IMR-90 (cell line): Measurements from ENCODE around the gene LRRC31. TPM values are rescaled to one million over a fixed set of nuclear protein-coding genes. Genes with fewer than 3 reads are reported as not detected.

Experiments
- ATAC-seq: fragments of 200-7000 bp; cut with Tn5 transposase; 2 replicates; pipeline ENCODE4 v1.9.1; 2020; ENCODE audit warnings: low read depth, mild to moderate bottlenecking, moderate library complexity
- BruUV-seq: library from RNA; stranded (reverse); fragments of 400-500 nt; replicated peaks from 2 replicates; lab custom pipeline; 2021; lab: Mats Ljungman, UMichigan
- CTCF ChIA-PET: fragments of 300-600 bp; formaldehyde crosslinking; extraction: SDS; loops from one replicate; lab custom pipeline; 2021; ENCODE audit warnings: antibody characterized with exemption; lab: Yijun Ruan, JAX
- POLR2A ChIA-PET: fragments of 300-600 bp; sonication (Branson Sonifier 250); formaldehyde crosslinking; loops from one replicate; lab custom pipeline; 2022; ENCODE audit warnings: antibody characterized with exemption; ENCODE audit not compliant: unreplicated experiment; lab: Charles Lee
- DNase-seq: peaks from one replicate; pipeline ENCODE4 v3.0.0; 2013
- H2AFZ ChIP-seq: replicated peaks from 2 replicates; pipeline ENCODE3; 2013; ENCODE audit warnings: low read length, mild to moderate bottlenecking; ENCODE audit not compliant: poor library complexity
- H2AK5ac ChIP-seq: 2 replicates; pipeline ENCODE4 v1.6.1; 2013; ENCODE audit warnings: low read depth, low read length, inconsistent platforms
- H2AK9ac ChIP-seq: replicated peaks from 2 replicates; pipeline ENCODE3; 2013; ENCODE audit warnings: mild to moderate bottlenecking, low read depth, low read length, moderate library complexity; ENCODE audit not compliant: poor library complexity
- H2BK120ac ChIP-seq: 2 replicates; pipeline ENCODE4 v1.6.1; 2013; ENCODE audit warnings: low read depth, low read length, inconsistent platforms
- H2BK15ac ChIP-seq: 3 replicates; pipeline ENCODE4 v1.6.1; 2013; ENCODE audit warnings: low read depth, low read length, inconsistent platforms
- H2BK20ac ChIP-seq: 2 replicates; pipeline ENCODE4 v1.6.1; 2013; ENCODE audit warnings: low read depth, mild to moderate bottlenecking, inconsistent platforms, low read length, moderate library complexity
- H2BK5ac ChIP-seq: 2 replicates; pipeline ENCODE4 v1.6.1; 2013; ENCODE audit warnings: mild to moderate bottlenecking, low read depth, low read length, inconsistent platforms; ENCODE audit not compliant: poor library complexity, severe bottlenecking
- H3K14ac ChIP-seq: replicated peaks from 2 replicates; pipeline ENCODE4 v1.6.1; 2013; ENCODE audit warnings: low read depth, low read length, inconsistent platforms
- H3K18ac ChIP-seq: 2 replicates; pipeline ENCODE4 v1.6.1; 2013; ENCODE audit warnings: low read depth, low read length, control low read depth
- H3K23ac ChIP-seq: 2 replicates; pipeline ENCODE4 v1.6.1; 2013; ENCODE audit warnings: low read depth, low read length, inconsistent platforms
- H3K27ac ChIP-seq: 2 replicates; pipeline ENCODE4 v1.5.1; 2013; ENCODE audit warnings: mild to moderate bottlenecking, control low read depth, low read length; ENCODE audit not compliant: insufficient read depth
- H3K27me3 ChIP-seq: 2 replicates; pipeline ENCODE4 v1.6.1; 2013; ENCODE audit warnings: low read length; ENCODE audit not compliant: control insufficient read depth, insufficient read depth
- H3K36me3 ChIP-seq: 2 replicates; pipeline ENCODE4 v1.6.1; 2013; ENCODE audit warnings: low read length, mixed read lengths; ENCODE audit not compliant: control insufficient read depth, insufficient read depth
- H3K4ac ChIP-seq: 2 replicates; pipeline ENCODE4 v1.6.1; 2013; ENCODE audit warnings: low read depth, low read length, inconsistent platforms
- H3K4me1 ChIP-seq: 2 replicates; pipeline ENCODE4 v1.6.1; 2013; ENCODE audit warnings: low read length, mixed read lengths; ENCODE audit not compliant: control insufficient read depth, insufficient read depth
- H3K4me2 ChIP-seq: 2 replicates; pipeline ENCODE4 v1.6.1; 2013; ENCODE audit warnings: low read depth, mild to moderate bottlenecking, control low read depth, low read length, moderate library complexity
- H3K4me3 ChIP-seq: 2 replicates; pipeline ENCODE4 v1.5.1; 2013; ENCODE audit warnings: low read depth, mild to moderate bottlenecking, control low read depth, low read length, moderate library complexity; ENCODE audit not compliant: insufficient read depth
- H3K56ac ChIP-seq: 2 replicates; pipeline ENCODE4 v1.6.1; 2013; ENCODE audit warnings: low read length, inconsistent platforms; ENCODE audit not compliant: insufficient read depth; ENCODE audit errors: extremely low read depth
- H3K79me1 ChIP-seq, 2 experiments: 2 replicates each; pipeline ENCODE4 v1.6.1; 2013; ENCODE audit warnings: low read length in 2 of 2, inconsistent platforms in 1 of 2, low read depth in 1 of 2
- H3K9ac ChIP-seq: 2 replicates; pipeline ENCODE4 v1.6.1; 2013; ENCODE audit warnings: low read depth, low read length, control low read depth
- H3K9me1 ChIP-seq: 2 replicates; pipeline ENCODE4 v1.6.1; 2013; ENCODE audit warnings: low read length, inconsistent platforms; ENCODE audit not compliant: insufficient read depth
- H3K9me3 ChIP-seq: 2 replicates; pipeline ENCODE4 v1.6.1; 2013; ENCODE audit warnings: low read length; ENCODE audit not compliant: control insufficient read depth, insufficient read depth
- H4K20me1 ChIP-seq: 2 replicates; pipeline ENCODE4 v1.6.1; 2013; ENCODE audit warnings: low read length, inconsistent platforms; ENCODE audit not compliant: insufficient read depth
- H4K5ac ChIP-seq: 2 replicates; pipeline ENCODE4 v1.6.1; 2013; ENCODE audit warnings: mild to moderate bottlenecking, low read depth, low read length, control low read depth
- H4K8ac ChIP-seq, 2 experiments: 2 replicates each; pipeline ENCODE4 v1.6.1; 2013; ENCODE audit warnings: low read depth in 2 of 2, low read length in 2 of 2, control low read depth in 1 of 2, inconsistent platforms in 1 of 2
- H4K91ac ChIP-seq: 2 replicates; pipeline ENCODE4 v1.6.1; 2013; ENCODE audit warnings: low read depth, low read length, inconsistent platforms; ENCODE audit not compliant: insufficient read depth
- CHD1 ChIP-seq: IDR thresholded peaks from 2 replicates; pipeline ENCODE4 v1.6.1; 2012; ENCODE audit warnings: low read depth, low read length, improper control_type of control experiment
- MAFK ChIP-seq: IDR thresholded peaks from 2 replicates; pipeline ENCODE4 v1.6.1; 2012; ENCODE audit warnings: low read depth, low read length, improper control_type of control experiment
- MAZ ChIP-seq: IDR thresholded peaks from 2 replicates; pipeline ENCODE4 v1.6.1; 2012; ENCODE audit warnings: low read depth, mild to moderate bottlenecking, low read length, improper control_type of control experiment, moderate library complexity, borderline replicate concordance
- MXI1 ChIP-seq: IDR thresholded peaks from 2 replicates; pipeline ENCODE4 v1.6.1; 2012; ENCODE audit warnings: low read depth, mild to moderate bottlenecking, low read length, moderate library complexity, borderline replicate concordance
- NFE2L2 ChIP-seq: fragments of 150-350 bp; IDR thresholded peaks from 2 replicates; pipeline ENCODE4 v1.6.1; 2016; ENCODE audit warnings: low read depth, mild to moderate bottlenecking, low read length
- POLR2A ChIP-seq: IDR thresholded peaks from 2 replicates; pipeline ENCODE4 v1.6.1; 2012; ENCODE audit warnings: mild to moderate bottlenecking, low read depth, low read length
- RCOR1 ChIP-seq: IDR thresholded peaks from 2 replicates; pipeline ENCODE4 v1.6.1; 2012; ENCODE audit warnings: mild to moderate bottlenecking, low read length, improper control_type of control experiment; ENCODE audit not compliant: insufficient replicate concordance
- SMC3 ChIP-seq: fragments of 150-350 bp; IDR thresholded peaks from 2 replicates; pipeline ENCODE4 v1.6.1; 2016; ENCODE audit warnings: low read depth, mild to moderate bottlenecking, antibody characterized with exemption, low read length, moderate library complexity
- WGBS, 2 experiments: methylation state at CpG; one replicate each; pipeline versions ENCODE4 v1.1.5 to v1.1.7; 2013; ENCODE audit warnings: missing lambda C conversion rate in 2 of 2; ENCODE audit not compliant: insufficient read length in 1 of 2; ENCODE audit errors: extremely low coverage in 2 of 2; 5-methylcytosine and 5-hydroxymethylcytosine counted together
- dilution Hi-C: fragments of 300-500 bp; cut with HindIII; formaldehyde crosslinking; loops from one replicate; pipeline ENCODE4 v1.14.3; 2018; ENCODE audit warnings: low sequenced_read_pairs; ENCODE audit not compliant: unreplicated experiment
- in situ Hi-C: fragments of 300-500 bp; cut with MboI; formaldehyde crosslinking; loops from 3 replicates; pipeline ENCODE4 v1.14.3; 2019; ENCODE audit warnings: low sequenced_read_pairs, inconsistent platforms, mixed read lengths
- intact Hi-C: fragments of 100-400 bp; cut with micrococcal nuclease; formaldehyde crosslinking; loops from 2 replicates; pipeline ENCODE4 v1.10.0; 2022
- polyA plus RNA-seq, 3 experiments: library from polyadenylated mRNA; depleted of rRNA; stranded (reverse); fragments of >200 nt; gene quantifications; 2 replicates each; pipeline ENCODE4 v1.2.3, GENCODE V29; 2012; ENCODE audit warnings: low replicate concordance in 1 of 3
- total RNA-seq: library from RNA; depleted of rRNA; stranded (reverse); fragments of >200 nt; gene quantifications from 2 replicates; pipeline ENCODE4 v1.2.3, GENCODE V29; 2012
- TF ChIP-seq, protein P1 (sequence below): fragments of 150-350 bp; IDR thresholded peaks from 2 replicates; pipeline ENCODE4 v1.6.1; 2017; ENCODE audit warnings: mild to moderate bottlenecking, antibody characterized with exemption, low read length, low read depth
- TF ChIP-seq, protein P2 (sequence below): fragments of 150-350 bp; IDR thresholded peaks from 2 replicates; pipeline ENCODE4 v1.6.1; 2016; ENCODE audit warnings: low read depth, mild to moderate bottlenecking, low read length, moderate library complexity, borderline replicate concordance
- TF ChIP-seq, protein P3 (sequence below): conservative IDR thresholded peaks from 2 replicates; pipeline ENCODE4 v1.5.1; 2012; ENCODE audit warnings: mild to moderate bottlenecking, low read depth, low read length, improper control_type of control experiment

The LRRC31 gene
- total and polyA plus RNA-seq, 2 of the 4 experiments (the other 2 are of a cell fraction) = not detected

DNA sequence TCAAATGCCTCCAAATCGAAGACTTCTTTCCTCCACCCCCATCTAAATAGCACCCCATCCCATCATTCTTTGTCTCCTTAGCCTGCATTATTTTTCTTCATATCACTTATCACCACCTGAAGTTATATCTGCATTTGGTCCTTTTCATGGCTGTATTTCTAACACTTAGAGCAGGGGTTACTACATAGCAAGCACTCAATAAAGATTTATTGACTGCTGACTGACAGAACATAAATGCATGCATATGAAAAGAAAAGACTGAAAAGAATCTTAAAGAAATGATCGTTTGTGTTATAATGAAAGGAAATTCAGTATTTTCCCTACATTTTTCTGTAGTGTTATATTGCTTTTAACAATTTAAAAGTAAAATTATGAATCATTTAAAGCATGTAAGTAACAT, 1.4 kb downstream of the LRRC31 start:
- no peak overlapping the region for H3K18ac ChIP-seq
- no peak overlapping the region for H3K56ac ChIP-seq
- no peaks in the 10 kb centered on the region for H3K4me1 ChIP-seq
- H2BK20ac ChIP-seq = no peak overlapping the region
- 20% methylated on average over 1 of the region's 2 CpGs; no CpG with 5 or more reads in 1 of the 2 experiments for WGBS, 2 experiments
- CTCF ChIA-PET = no interaction called here
- no peak overlapping the region for H3K27ac ChIP-seq
- no peak overlapping the region for H2AK5ac ChIP-seq
- H3K9me1 ChIP-seq = no peaks in the 10 kb centered on the region
- H3K9ac ChIP-seq = no peak overlapping the region
- H4K8ac ChIP-seq = no peak overlapping the region
- H3K4ac ChIP-seq = no peak overlapping the region
- no peak overlapping the region for H3K23ac ChIP-seq
- H4K91ac ChIP-seq = no peak overlapping the region
- intact Hi-C loops = loop anchor here (10.0 kb wide), 1 partner anchor 226 kb away; no protein-coding TSS in a partner anchor
- H2AFZ ChIP-seq = no peak overlapping the region
- no peak overlapping the region for H3K14ac ChIP-seq
- H3K4me3 ChIP-seq = no peak overlapping the region
- POLR2A ChIA-PET = no interaction called here
- dilution Hi-C loops = no loop called here
- in situ Hi-C loops = loop anchor here (10.0 kb wide), 1 partner anchor 186 kb away; no protein-coding TSS in a partner anchor
- H2BK120ac ChIP-seq = no peak overlapping the region
- H2BK5ac ChIP-seq = no peak overlapping the region
- TF ChIP-seq, protein P1, sequence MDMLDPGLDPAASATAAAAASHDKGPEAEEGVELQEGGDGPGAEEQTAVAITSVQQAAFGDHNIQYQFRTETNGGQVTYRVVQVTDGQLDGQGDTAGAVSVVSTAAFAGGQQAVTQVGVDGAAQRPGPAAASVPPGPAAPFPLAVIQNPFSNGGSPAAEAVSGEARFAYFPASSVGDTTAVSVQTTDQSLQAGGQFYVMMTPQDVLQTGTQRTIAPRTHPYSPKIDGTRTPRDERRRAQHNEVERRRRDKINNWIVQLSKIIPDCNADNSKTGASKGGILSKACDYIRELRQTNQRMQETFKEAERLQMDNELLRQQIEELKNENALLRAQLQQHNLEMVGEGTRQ = no peak
- no peak for TF ChIP-seq SMC3
- TF ChIP-seq NFE2L2 = no peak
- no peak for TF ChIP-seq MAZ
- no peak for TF ChIP-seq POLR2A
- no peak for TF ChIP-seq CHD1
- TF ChIP-seq, protein P2, sequence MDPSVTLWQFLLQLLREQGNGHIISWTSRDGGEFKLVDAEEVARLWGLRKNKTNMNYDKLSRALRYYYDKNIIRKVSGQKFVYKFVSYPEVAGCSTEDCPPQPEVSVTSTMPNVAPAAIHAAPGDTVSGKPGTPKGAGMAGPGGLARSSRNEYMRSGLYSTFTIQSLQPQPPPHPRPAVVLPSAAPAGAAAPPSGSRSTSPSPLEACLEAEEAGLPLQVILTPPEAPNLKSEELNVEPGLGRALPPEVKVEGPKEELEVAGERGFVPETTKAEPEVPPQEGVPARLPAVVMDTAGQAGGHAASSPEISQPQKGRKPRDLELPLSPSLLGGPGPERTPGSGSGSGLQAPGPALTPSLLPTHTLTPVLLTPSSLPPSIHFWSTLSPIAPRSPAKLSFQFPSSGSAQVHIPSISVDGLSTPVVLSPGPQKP = no peak
- no peak for TF ChIP-seq RCOR1
- TF ChIP-seq MXI1 = no peak
- TF ChIP-seq, protein P3, sequence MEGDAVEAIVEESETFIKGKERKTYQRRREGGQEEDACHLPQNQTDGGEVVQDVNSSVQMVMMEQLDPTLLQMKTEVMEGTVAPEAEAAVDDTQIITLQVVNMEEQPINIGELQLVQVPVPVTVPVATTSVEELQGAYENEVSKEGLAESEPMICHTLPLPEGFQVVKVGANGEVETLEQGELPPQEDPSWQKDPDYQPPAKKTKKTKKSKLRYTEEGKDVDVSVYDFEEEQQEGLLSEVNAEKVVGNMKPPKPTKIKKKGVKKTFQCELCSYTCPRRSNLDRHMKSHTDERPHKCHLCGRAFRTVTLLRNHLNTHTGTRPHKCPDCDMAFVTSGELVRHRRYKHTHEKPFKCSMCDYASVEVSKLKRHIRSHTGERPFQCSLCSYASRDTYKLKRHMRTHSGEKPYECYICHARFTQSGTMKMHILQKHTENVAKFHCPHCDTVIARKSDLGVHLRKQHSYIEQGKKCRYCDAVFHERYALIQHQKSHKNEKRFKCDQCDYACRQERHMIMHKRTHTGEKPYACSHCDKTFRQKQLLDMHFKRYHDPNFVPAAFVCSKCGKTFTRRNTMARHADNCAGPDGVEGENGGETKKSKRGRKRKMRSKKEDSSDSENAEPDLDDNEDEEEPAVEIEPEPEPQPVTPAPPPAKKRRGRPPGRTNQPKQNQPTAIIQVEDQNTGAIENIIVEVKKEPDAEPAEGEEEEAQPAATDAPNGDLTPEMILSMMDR = no peak
- no peak for TF ChIP-seq MAFK
- no peaks in the 10 kb centered on the region for H3K36me3 ChIP-seq
- no peak for DNase-seq
- H4K20me1 ChIP-seq = no peaks in the 10 kb centered on the region
- no peak overlapping the region for H4K5ac ChIP-seq
- H3K9me3 ChIP-seq = no peaks in the 10 kb centered on the region
- H3K4me2 ChIP-seq = no peak overlapping the region
- peaks cover 10% of the 10 kb centered on the region for H3K27me3 ChIP-seq
- no peaks in the 10 kb centered on the region for H3K79me1 ChIP-seq
- ATAC-seq = no peak
- BruUV-seq = no TSS peak
- H2BK15ac ChIP-seq = no peak overlapping the region
- no peak overlapping the region for H2AK9ac ChIP-seq
